ENCODE measurements around the gene SYTL2. TPM values are rescaled to one million over a fixed set of nuclear protein-coding genes. Genes with fewer than 3 reads are reported as not detected.

The SYTL2 gene
- polyA plus RNA-seq, 1 donor from 2014 or later: 2.3 TPM

DNA sequence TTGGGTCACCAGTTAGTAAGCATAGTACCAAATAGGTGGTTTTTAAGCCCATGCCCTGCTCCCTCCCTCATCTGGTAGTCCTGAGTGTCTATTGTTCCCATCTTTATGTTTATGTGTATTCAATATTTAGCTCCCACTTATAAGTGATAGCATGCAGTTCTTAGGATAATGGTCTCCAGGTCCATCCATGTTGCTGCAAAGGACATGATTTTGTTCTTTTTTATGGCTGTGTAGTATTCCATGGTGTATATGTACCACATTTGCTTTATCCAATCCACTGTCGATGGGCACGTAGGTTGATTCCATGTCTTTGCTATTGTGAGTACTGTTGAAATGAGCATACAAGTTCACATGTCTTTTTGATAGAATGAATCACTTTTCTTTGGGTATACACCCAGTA lies 18.2 kb upstream of the SYTL2 start:
- H3K36me3 ChIP-seq (ENCODE audit: insufficient read depth, low read length): no peaks in the 10 kb centered on the region
- no peaks in the 10 kb centered on the region for H3K27me3 ChIP-seq (ENCODE audit: insufficient read depth, low read depth, low read length)

DNA sequence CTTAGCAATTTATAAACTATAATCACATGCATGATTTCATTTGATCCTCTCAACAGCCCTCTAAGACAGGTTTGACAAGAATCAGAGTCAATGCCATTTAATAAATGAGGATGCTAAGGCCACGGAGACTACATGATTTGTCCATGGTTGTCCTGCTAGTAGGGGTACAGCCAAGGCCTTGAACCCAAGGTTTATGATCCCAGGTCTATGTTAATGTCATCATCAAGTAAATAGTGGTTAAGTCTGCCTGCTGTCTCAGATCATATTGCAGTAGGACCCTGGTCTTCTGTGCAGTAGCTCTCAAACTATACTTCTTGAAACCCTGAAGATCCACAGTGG lies 17.7 kb upstream of the SYTL2 start:
- Histone ChIP-seq H3K27ac (ENCODE audit: low read length) (no peak overlapping the region), H3K9me2 (ENCODE audit: insufficient read depth, low read length) (no peaks in the 10 kb centered on the region), H2AFZ (ENCODE audit: low read depth, low read length) (no peak overlapping the region), H3K27me3 (ENCODE audit: insufficient read depth, low read depth, low read length) (no peaks in the 10 kb centered on the region), H3K4me3 (ENCODE audit: low read length) (no peak overlapping the region), H3K79me2 (replicated peaks; ENCODE audit: insufficient read depth, low read length) (no peaks in the 10 kb centered on the region), H3K36me3 (ENCODE audit: insufficient read depth, low read length) (no peaks in the 10 kb centered on the region), H4K20me1 (ENCODE audit: insufficient read depth) (no peaks in the 10 kb centered on the region), H3K4me2 (ENCODE audit: low read length) (no peak overlapping the region), H3F3A (ENCODE audit: insufficient read depth, low read length, poor library complexity, severe bottlenecking) (no peaks in the 10 kb centered on the region), H3K9ac (ENCODE audit: low read length) (no peak overlapping the region), H3K9me3 (ENCODE audit: low read length) (no peaks in the 10 kb centered on the region)
- TF ChIP-seq EP300 (conservative IDR thresholded peaks at IDR 0.05; ENCODE audit: poor library complexity, severe bottlenecking): no peak
- no peak for TF ChIP-seq MXI1 (conservative IDR thresholded peaks at IDR 0.05; ENCODE audit: poor library complexity, severe bottlenecking)

More for the DNA sequence above, 18.2 kb upstream of the SYTL2 start:
- Histone ChIP-seq H3K4me3 (ENCODE audit: low read length) (no peak overlapping the region), H4K20me1 (ENCODE audit: insufficient read depth) (no peaks in the 10 kb centered on the region), H3K9me2 (ENCODE audit: insufficient read depth, low read length) (no peaks in the 10 kb centered on the region), H3K79me2 (replicated peaks; ENCODE audit: insufficient read depth, low read length) (no peaks in the 10 kb centered on the region), H3K27ac (ENCODE audit: low read length) (no peak overlapping the region), H3K9me3 (ENCODE audit: low read length) (no peaks in the 10 kb centered on the region), H3F3A (ENCODE audit: insufficient read depth, low read length, poor library complexity, severe bottlenecking) (no peaks in the 10 kb centered on the region), H2AFZ (ENCODE audit: low read depth, low read length) (no peak overlapping the region), H3K9ac (ENCODE audit: low read length) (no peak overlapping the region), H3K4me2 (ENCODE audit: low read length) (no peak overlapping the region)
- TF ChIP-seq SMC3 (conservative IDR thresholded peaks at IDR 0.05; ENCODE audit: poor library complexity) (no peak), EP300 (conservative IDR thresholded peaks at IDR 0.05; ENCODE audit: poor library complexity, severe bottlenecking) (no peak), TAF1 (IDR thresholded peaks at IDR 0.05; ENCODE audit: low read depth) (no peak), POLR2AphosphoS5 (IDR thresholded peaks at IDR 0.05) (no peak), RAD21 (conservative IDR thresholded peaks at IDR 0.05) (no peak), MXI1 (conservative IDR thresholded peaks at IDR 0.05; ENCODE audit: poor library complexity, severe bottlenecking) (no peak), EZH2 (IDR thresholded peaks at IDR 0.05; ENCODE audit: borderline replicate concordance, insufficient read depth, low read length, poor library complexity, severe bottlenecking) (no peak)
- TF ChIP-seq, protein P1, sequence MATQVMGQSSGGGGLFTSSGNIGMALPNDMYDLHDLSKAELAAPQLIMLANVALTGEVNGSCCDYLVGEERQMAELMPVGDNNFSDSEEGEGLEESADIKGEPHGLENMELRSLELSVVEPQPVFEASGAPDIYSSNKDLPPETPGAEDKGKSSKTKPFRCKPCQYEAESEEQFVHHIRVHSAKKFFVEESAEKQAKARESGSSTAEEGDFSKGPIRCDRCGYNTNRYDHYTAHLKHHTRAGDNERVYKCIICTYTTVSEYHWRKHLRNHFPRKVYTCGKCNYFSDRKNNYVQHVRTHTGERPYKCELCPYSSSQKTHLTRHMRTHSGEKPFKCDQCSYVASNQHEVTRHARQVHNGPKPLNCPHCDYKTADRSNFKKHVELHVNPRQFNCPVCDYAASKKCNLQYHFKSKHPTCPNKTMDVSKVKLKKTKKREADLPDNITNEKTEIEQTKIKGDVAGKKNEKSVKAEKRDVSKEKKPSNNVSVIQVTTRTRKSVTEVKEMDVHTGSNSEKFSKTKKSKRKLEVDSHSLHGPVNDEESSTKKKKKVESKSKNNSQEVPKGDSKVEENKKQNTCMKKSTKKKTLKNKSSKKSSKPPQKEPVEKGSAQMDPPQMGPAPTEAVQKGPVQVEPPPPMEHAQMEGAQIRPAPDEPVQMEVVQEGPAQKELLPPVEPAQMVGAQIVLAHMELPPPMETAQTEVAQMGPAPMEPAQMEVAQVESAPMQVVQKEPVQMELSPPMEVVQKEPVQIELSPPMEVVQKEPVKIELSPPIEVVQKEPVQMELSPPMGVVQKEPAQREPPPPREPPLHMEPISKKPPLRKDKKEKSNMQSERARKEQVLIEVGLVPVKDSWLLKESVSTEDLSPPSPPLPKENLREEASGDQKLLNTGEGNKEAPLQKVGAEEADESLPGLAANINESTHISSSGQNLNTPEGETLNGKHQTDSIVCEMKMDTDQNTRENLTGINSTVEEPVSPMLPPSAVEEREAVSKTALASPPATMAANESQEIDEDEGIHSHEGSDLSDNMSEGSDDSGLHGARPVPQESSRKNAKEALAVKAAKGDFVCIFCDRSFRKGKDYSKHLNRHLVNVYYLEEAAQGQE (IDR thresholded peaks at IDR 0.05; ENCODE audit: borderline replicate concordance): no peak
- TF ChIP-seq, protein P2, sequence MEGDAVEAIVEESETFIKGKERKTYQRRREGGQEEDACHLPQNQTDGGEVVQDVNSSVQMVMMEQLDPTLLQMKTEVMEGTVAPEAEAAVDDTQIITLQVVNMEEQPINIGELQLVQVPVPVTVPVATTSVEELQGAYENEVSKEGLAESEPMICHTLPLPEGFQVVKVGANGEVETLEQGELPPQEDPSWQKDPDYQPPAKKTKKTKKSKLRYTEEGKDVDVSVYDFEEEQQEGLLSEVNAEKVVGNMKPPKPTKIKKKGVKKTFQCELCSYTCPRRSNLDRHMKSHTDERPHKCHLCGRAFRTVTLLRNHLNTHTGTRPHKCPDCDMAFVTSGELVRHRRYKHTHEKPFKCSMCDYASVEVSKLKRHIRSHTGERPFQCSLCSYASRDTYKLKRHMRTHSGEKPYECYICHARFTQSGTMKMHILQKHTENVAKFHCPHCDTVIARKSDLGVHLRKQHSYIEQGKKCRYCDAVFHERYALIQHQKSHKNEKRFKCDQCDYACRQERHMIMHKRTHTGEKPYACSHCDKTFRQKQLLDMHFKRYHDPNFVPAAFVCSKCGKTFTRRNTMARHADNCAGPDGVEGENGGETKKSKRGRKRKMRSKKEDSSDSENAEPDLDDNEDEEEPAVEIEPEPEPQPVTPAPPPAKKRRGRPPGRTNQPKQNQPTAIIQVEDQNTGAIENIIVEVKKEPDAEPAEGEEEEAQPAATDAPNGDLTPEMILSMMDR (IDR thresholded peaks at IDR 0.05; ENCODE audit: poor library complexity, severe bottlenecking): no peak

All from neural cell (in vitro differentiated cells).